GM19035 (cell line): Measurements from ENCODE around the gene MRAS.

Experiments
- ATAC-seq: cut with Tn5 transposase; IDR thresholded peaks from one replicate; pipeline ENCODE4 v1.9.1; 2021; ENCODE audit not compliant: unreplicated experiment

Gene MRAS

DNA sequence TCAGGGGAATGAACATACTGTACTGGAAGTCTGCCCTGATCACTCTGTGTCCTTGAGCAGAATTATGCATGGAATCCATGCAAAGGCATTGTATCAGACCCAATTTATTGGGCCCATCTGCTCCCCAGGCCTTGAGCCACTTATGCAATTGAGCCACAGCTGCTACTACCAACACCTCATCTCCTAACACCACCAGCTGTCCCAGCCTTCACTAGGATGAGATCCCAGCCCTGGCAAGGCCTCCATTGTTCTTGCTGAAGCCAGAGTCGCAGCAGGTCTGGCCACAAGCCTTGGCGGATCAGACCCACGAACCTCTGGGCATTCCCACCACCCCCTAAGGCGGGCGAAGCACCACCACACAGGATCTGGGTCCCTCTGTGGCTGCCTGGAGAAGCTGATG lies 9.6 kb upstream of the MRAS start:
- no peak for ATAC-seq

DNA sequence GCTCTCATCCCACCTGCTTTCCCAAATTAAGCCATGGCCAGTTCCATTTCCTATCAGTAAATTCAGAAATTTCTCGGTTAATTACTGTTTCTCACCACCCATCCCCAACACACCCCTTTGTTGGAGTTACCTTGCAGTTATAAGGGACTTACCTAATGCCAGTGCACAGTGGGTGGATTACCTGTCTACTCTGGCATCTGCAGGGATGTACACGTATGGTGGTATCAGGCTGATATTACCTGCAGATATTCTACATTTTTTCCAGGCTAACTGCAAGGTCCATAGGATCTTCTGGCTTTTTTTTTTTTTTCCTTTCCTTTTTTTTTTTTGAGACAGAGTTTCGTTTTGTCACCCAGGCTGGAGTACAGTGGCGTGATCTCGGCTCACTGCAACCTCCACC lies 7.9 kb upstream of the MRAS start:
- no peak for ATAC-seq

DNA sequence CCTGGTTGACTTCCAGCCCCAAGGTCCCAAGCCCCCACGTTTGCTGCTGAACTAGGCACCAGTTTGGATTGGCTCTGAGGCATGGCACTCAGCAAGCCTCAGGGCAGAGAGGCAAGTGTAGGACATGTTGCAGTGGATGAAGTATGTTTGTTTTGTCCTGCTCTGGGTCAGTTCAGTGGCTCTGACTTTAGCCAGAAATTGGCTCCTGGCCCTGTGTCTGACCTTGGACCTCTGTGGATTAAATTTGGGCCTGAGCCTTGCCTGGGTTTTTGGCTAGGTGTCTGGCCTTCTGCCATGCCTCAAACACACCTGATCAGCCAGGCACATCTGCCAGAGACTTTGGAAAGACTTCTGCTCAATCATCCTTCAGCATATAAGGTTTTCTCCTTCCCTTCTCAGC lies 3.6 kb upstream of the MRAS start:
- ATAC-seq = no peak

DNA sequence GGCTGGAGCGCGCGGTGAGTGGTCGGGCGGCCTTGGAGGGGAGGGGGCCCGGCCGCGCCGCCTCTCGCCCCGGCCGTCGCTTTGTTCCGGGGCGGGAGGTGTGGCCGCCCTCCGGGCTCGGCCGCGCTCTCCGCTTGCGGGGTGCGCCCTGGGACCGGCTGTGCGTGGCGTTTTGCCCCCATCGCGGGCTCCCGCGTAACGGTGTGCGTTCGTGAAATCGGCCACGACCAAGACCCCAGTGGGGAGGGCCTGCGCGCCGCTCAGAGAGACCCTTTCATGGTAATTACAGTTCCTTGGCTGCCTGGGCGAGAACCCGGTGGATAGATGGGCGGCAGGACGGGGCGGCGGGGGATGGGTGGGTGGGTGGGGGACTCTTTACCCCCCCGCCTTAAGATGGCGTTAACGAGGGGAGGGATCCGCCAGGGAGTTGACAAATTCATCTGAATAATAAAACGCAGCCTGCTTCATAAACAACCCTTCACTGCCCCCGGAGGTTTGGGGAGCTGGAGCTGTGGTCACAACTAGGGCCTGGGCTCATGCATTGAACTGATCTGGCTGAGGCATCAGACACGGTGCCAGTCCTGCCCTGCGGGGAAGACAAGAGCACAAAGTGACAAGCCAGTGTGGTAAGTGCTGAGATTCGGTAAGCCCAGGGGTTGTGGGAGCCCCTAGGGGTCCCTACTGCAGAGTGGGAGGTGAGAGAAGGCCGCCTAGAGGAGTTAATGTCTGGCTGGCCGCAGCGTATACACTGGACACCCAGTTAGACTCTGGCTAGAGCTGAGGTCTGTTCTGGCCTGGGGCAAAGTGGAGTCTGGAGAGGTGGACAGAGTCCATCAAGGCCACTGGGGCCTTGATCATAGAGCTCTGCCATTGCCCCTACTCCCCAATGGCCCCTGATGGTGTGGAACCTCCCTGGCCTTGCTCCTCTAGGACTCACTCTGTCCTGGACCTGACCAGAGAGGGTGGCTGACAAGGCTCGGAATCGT lies 668 bp downstream of the MRAS start:
- no peak for ATAC-seq

DNA sequence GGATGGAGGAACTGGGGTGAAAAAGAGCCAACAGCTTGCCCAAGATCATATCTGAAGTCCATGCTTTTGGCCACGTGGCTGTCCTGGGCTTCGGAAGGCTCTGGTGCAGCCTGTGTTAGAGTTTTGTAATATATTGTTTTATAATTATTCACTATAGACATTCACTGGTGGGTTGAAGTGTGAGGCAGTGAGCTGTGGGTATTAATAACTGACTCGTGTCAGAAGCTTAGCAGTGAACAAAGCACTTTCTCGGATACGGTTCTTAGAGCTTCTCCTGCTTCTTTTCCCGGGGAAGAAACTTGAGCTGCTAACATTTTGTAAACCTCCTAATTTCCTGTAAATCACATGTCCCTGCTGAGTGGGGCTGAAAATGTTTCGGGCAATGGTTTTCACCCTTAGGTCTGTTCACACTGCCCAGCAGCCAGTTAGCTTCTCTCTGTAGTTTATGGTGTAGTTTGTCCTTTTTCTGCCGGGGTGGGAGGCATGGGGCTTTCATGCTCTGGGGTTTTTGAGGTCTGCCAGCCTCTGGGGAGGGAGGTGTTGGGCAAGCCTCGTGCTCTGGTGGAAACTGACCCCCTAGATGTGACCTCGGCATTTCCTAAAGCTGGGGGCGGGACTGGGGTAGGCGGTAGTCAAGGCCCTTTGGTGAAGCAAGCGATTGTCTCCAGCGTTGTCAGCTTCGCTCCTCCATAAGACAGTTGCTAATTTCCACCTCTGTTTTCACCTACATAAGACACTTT lies 1.7 kb downstream of the MRAS start:
- no peak for ATAC-seq

DNA sequence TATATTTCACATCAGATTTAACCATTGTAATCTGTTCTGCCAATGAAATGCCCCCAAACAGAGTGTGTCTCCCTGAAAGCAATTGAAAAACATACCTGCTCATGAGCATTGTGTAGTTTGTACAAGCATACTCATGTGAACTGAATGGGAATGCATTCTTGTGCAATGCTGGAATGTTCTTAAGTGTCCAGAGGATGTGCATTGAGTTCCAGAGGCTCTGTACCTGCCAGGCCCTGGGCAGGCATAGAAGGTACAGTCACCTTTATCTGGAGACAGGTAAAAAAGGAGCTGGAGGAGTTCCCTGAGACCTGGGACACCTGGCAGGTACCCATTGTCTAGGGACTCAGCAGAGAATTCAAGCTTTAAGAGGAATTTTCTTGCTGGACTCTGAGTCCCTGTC lies 2.8 kb downstream of the MRAS start:
- no peak for ATAC-seq

DNA sequence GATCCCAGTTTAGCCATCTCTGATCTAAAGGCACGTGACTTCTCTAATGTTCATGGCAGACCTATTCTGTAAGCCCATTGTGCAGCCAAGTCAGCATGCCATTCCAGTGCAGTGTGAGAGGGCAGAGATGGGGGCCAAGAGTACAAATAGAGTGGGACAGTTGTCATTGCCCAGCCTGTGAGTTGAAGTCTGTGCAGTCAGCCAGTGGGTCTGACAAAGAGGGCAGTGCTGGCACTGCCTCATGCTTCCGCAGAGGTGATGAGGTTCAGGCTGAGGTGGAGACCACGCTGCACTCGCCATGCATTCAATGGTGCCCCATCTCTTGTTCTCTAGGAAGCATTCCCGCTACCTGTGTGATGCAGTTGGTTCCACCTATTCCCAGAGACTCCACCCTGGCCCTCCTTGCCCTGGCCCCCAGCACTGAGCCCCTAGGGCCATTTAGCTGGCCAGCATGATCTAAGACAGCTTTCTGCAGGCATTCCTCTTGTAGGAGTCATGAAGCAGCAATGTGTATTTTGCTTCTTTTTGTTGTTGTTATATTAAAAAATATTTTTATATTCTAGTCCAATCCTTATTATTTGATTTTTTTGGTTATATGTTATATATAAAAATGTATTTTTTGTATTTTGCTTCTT lies 3.7 kb downstream of the MRAS start:
- no peak for ATAC-seq

DNA sequence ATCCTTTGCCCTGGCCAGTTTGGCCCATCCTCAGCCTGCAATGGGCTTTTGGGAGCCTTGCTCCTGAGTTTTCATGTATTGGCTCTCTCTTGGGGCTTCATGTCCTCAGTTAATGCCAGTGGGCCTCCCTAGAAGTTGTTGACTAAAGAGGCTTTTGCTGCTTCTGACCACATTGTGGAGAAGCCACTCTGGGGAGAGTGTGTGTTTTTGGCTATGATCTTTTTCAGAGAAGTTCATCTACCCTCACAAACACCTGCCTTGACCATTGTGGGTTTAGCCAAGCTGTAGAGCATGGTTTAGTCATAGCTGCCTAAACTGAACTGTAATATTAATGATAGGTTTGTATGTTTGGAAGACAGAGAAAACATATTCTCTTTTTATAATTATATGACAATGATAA lies 6.0 kb downstream of the MRAS start:
- ATAC-seq = no peak

DNA sequence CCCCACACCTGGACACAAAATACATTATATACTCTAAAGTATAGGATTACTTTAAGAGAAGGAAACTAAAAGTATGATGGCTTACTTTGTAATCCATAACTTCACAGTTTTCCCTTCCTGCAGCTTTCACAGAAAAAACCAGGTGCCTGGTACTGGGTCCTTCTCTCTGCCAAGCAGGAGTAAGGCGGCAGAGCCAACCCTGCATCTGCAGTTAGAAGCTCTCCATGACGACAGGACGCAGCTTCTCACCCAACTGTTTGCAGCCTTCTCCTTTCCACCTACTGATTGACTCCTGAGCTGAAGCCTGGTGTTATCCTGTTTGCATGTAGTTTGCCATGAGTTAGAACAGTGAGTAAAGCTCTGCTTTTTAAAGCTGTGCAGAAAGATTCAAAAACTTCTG lies 6.7 kb downstream of the MRAS start:
- no peak for ATAC-seq

DNA sequence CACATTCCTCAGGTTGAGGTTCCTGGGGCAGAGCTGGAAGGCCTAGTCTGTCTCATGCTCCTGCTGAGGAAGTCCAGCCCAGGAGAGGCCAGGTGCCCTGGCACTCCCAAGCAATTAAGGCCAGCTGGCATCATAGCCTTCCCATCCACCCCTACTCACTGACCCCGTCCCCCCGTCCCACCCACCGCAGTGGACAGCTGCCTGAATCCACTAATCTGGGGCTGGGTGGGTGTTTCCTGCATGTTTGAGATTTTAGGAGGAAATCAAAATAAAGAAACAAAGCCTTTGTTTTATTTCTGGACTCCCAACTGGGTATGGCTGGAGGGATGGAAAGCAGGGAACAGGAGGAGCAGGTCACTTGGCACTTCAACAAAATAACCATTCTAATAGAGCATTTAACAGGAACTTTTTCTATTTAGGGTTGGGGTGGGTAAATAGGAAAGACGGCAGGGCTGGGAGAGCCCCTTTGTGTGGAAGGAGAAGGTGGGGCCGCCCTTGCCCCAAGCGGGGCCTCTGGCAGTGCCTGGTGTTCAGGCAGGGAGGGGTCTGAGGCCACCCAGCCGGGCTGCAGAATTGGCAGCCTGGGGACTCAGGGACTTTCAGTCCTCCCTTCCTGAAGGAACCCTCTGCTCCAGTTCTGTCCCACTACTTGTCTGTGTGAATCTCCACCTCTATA lies 8.5 kb downstream of the MRAS start:
- ATAC-seq = no peak

DNA sequence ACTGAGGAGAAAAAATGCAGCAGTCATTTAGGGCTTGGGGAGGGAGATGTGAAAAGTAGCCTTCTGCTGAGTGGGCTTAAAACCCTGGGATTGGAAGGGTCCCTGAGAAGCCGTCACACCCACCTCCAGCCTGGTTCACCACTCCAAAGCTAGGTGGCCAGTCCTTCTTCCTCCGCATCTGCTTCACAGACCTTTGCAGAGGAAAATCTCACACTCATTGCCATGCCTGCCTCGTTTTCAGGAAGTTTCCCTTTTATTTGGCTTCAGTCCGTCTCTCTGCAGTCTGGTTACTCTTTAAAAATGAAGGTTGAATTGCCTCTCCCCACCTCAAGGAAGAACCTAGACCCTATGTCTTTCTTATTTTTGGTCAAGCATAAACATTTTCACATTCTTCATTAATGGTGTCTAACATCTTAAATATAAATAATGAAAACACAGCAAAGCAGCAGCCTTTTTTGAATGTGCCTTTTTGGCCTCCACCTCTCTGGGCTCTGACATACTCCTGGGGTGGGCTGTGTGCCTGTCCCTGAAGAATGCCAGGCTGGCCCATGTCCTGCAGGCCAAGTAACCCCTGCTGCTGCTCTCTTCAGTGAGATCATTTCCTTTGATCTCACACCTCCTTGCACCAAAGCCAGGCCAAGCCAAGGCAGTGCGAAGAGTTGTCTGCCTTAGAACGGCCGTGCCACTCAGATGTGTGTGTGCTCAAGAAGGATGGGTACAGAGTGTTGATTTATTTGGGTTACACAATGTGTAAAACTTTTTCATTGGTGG lies 11.0 kb downstream of the MRAS start:
- ATAC-seq = no peak

DNA sequence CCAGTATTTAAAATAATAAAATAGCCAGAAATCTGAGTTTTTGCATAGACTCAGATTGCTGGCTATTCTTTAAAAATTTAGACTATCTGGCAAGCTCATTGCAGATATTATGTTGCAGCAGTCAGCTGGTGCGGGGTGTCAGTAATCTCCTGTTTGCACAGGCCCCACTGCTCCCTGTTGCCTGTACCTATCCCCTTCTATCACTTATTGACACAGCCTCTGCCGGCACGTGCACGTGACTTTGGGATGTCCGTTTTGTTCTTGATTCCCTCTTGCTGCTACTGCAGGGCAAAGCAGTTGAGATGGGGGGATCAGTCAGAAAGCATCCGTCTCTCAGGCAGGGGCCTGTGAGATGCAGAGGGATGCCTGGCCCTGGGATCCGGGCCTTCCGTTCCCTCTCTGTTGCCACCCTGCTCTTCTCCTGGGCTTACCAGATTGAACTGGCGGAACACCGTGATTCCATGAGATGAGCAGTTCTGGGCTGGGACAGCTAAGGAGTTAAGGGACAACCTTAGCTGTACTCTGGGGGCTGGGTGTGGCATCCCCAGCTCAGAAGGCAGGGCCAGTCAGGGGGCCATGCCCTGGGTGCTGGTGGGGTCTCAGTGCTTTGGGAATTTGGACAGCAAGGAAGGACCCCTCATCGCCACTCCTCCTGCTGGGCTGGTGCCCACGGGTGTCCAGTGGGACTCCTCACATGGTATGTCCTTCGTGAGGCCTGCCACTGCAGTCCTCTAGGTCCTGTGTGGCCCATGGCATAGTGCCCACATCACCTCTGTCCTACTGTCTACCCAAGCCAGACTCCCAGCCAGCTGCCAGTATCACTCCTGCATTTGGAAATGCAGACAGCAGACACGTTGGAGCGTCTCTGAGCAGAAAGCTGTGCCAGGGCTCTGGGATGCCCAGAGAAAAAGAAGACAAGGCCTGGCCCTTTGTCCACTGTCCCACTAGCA lies 11.8 kb downstream of the MRAS start:
- ATAC-seq = no peak

DNA sequence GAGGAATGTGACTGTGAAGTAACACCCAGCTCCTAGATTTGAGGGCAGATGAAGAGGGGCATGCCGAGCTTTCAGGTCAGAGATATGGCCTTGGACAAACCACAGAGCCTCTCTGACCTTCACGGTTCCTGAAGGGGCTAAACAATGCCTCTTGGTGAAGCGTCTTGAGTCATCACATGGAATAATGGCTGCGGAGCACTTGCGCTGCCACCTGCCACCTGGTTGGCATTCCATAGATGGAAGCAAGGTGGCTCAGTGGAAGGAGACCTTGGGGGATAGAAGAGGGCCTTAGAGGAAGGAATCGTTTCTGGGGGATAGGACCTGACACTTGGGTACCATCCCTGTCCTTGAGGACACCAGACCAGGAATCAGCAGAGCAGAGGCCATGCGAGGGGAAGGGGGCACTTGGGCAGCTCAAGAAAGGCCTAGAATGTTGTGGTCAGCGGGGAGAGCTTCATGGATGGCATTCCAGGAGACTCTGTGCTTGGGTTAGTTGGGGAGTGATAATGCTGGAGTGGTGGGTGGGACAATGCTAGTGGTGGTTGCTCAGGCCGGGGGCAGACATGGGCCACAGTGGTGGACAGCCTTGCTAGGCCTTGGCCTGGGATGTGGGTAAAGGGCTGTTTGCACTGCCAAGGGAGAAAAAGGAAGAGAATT lies 12.6 kb downstream of the MRAS start:
- no peak for ATAC-seq

DNA sequence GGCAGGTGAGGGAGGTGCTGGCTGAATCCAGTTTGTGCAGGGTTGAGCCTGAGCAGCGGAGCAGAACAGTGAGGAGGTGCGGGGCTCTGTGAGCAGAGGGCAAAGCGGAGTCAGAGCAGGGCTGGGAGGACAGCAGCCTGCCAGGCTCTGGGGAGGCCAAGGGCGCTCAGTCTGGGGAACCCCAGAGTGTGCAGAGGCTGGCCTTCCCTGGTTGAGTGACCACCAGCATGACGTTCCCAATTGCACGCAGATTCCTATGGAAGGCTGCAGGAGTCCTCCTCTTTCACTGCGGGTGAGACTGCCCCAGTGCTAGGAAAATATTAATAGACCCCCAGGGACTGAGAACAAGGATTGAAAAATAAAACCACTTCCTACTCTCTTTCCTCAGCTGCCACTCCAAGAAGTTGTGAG lies 13.2 kb downstream of the MRAS start:
- no peak for ATAC-seq

DNA sequence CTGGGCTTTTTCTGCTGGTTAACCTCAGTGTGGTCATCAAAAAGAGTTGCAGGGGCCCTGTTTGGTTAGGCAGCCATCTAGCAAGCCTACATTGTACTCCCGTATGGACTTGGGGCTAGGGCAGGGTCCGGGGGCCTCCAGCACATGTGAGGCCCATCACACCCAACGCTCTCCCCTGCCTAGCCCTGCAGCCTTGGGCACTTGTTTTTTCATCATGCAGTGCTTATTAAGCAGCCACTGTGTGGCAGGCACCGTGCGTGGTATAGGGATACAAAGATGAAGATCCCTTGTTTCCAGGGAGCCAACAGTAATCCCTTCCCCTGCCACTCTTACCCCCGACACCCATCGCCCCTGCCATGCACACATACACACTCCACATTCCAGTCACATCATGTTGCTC lies 14.2 kb downstream of the MRAS start:
- no peak for ATAC-seq

DNA sequence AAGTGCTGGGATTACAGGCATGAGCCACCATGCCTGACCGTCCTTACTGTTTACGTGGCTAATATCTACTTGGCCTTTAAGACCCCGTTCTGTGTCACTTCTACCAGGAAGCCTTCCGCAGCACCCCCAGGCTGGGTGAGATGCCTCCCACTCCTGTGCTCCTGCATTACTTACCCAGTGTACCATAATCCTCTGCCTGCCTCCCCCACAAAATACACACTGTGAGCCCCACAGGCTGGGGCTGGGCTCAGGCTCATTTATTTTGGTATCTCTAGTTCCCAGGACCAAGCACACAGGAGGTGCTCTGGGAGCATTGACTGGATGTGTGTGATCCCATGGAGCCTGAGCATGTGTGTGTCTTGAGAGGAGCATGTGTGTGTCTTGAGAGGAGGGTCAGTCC lies 14.9 kb downstream of the MRAS start:
- ATAC-seq = no peak

DNA sequence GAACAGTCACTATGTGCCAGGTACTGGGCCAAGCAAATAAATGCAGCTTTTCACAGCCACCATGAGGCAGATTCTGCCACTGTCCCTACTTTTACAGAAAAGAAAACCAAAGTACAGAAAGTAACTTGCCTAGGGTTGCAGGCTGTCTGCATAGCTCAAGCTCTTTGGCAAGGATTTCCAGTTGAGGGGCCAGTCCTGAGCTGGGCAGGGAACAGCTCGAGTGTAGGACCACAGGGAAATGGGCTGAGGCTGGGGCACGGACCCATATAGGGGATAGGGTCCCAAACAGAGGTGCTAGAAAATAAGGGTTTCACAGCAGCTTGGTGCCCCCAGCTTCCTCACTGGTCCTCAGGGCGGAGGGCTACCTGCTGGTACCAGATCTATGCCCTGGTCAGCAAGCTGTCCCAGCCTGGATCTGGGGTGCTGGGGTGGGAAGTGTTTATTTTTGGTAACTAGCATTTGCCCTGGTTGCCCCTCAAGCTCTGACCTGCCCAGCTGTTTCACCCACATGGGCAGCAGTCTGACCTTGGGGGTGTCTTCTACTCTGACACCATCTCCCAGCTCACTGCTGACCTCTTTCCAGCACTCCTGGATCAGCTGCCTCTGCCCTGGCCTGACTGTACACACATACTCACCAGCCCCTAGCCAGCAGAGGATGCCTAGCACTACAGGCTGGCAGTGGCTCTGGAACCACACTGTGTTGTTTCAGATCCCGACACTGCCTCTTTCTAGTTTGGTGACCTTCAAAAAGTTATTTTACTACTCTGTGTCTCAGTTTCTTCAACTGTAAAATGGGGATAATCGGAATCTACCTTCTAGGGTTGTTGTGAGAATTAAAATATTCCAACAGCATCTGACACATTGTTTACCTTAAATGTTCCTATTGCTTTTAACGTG lies 16.2 kb downstream of the MRAS start:
- no peak for ATAC-seq

DNA sequence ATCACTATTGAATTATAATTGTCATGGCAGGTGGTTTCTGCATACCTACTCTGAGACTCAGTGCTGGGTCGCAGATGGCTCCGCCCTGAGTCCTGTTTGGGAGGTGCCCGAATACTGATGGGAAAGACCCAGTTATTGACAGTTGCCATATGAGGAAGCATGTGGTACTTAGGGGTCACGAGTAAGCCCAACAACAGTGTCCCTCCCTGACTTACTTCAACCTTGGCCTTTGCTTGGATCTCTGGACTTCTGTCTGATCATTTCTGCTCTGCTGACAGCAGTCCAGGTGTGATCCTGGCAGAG lies 16.8 kb downstream of the MRAS start:
- no peak for ATAC-seq
